HepG2 (cell line): Measurements from ENCODE around the gene POU2F2. TPM values are rescaled to one million over a fixed set of nuclear protein-coding genes. Genes with fewer than 3 reads are reported as not detected.

Experiments used
- ATAC-seq: fragments of 200-7000 bp; cut with Tn5 transposase; 3 replicates; pipeline ENCODE4 v1.9.1; 2020; ENCODE audit warnings: mild to moderate bottlenecking, moderate library complexity
- BruUV-seq: library from RNA; stranded (reverse); fragments of 400-500 nt; replicated peaks from 2 replicates; lab custom pipeline; 2021; lab: Mats Ljungman, UMichigan
- CTCF ChIA-PET: fragments of 300-600 bp; formaldehyde crosslinking; extraction: SDS; loops from one replicate; lab custom pipeline; 2021; ENCODE audit warnings: low total read pairs, inconsistent platforms, low intra/inter-chr PET ratio; lab: Yijun Ruan, JAX
- POLR2A ChIA-PET: fragments of 350-600 bp; sonication (Branson Sonifier 250); formaldehyde crosslinking; loops from one replicate; lab custom pipeline; 2020; ENCODE audit warnings: antibody characterized with exemption, inconsistent platforms; lab: Yijun Ruan, JAX
- DNase-seq: peaks from one replicate; pipeline ENCODE4 v3.0.0-alpha.2; 2015; ENCODE audit warnings: low spot score
- FAIRE-seq: peaks from 3 replicates; lab custom pipeline; 2011; peaks lifted over from hg19 to GRCh38; lab: Jason Lieb, UNC
- H2AFZ ChIP-seq: one replicate; pipeline ENCODE4 v1.6.1; 2011; ENCODE audit warnings: low read length, inconsistent platforms
- H3K27ac ChIP-seq: fragments of 300-600 bp; 3 replicates; pipeline ENCODE4 v1.8.0; 2011; ENCODE audit warnings: mixed run types, mild to moderate bottlenecking, mixed read lengths, low read length, inconsistent platforms; ENCODE audit not compliant: insufficient read depth; ENCODE audit errors: extremely low read length
- H3K27me3 ChIP-seq, 2 experiments: fragments of 200-600 bp in 1 of 2; 2 replicates in 1 of 2; 3 replicates in 1 of 2; pipeline versions ENCODE4 v1.6.0 to v1.8.0; 2011; ENCODE audit warnings: low read length in 2 of 2, mild to moderate bottlenecking in 2 of 2, moderate library complexity in 2 of 2, inconsistent platforms in 1 of 2; ENCODE audit not compliant: insufficient read depth in 2 of 2, control insufficient read depth in 1 of 2
- H3K36me3 ChIP-seq, 2 experiments: fragments of 200-600 bp in 1 of 2; replicated peaks in 1 of 2; 2 replicates in 1 of 2; 3 replicates in 1 of 2; pipeline versions ENCODE4 v1.5.1 to v1.8.0; 2011; ENCODE audit warnings: low read length in 2 of 2, inconsistent platforms in 1 of 2; ENCODE audit not compliant: insufficient read depth in 2 of 2, control insufficient read depth in 1 of 2
- H3K4me1 ChIP-seq: 2 replicates; pipeline ENCODE4 v1.5.1; 2012; ENCODE audit warnings: low read length, inconsistent platforms; ENCODE audit not compliant: insufficient read depth
- H3K4me2 ChIP-seq: 2 replicates; pipeline ENCODE4 v1.6.0; 2011; ENCODE audit warnings: low read depth, low read length, inconsistent platforms
- H3K4me3 ChIP-seq, 3 experiments: fragments of 200-600 bp in 1 of 3; sonication (generic), shearing (Covaris generic) in 1 of 3; replicated peaks in 1 of 3; 2 replicates each; pipeline ENCODE4 v1.5.1; 2011 to 2016; ENCODE audit warnings: low read length in 3 of 3, inconsistent platforms in 2 of 3, low read depth in 2 of 3, mild to moderate bottlenecking in 2 of 3, control low read depth in 1 of 3, mixed read lengths in 1 of 3; ENCODE audit not compliant: insufficient read depth in 1 of 3
- H3K79me2 ChIP-seq: one replicate; pipeline ENCODE4 v1.6.1; 2011; ENCODE audit warnings: low read length, inconsistent platforms; ENCODE audit not compliant: insufficient read depth
- H3K9ac ChIP-seq: 2 replicates; pipeline ENCODE4 v1.6.0; 2011; ENCODE audit warnings: mild to moderate bottlenecking, low read depth, low read length, inconsistent platforms; ENCODE audit not compliant: insufficient read depth
- H3K9me3 ChIP-seq: 2 replicates; pipeline ENCODE4 v1.5.1; 2012; ENCODE audit warnings: mild to moderate bottlenecking, low read length
- H4K20me1 ChIP-seq: 2 replicates; pipeline ENCODE4 v1.6.0; 2011; ENCODE audit warnings: inconsistent platforms, mild to moderate bottlenecking, low read length, moderate library complexity; ENCODE audit not compliant: insufficient read depth
- CTCF ChIP-seq: sonication (generic); formaldehyde crosslinking; IDR thresholded peaks from 2 replicates; pipeline ENCODE4 v1.5.0; 2020; ENCODE audit warnings: mild to moderate bottlenecking, missing genetic modification reagents, moderate library complexity
- HNRNPL ChIP-seq: fragments of 200-400 bp; formaldehyde crosslinking; IDR thresholded peaks from 2 replicates; pipeline ENCODE4 v1.6.1; 2017; ENCODE audit warnings: mild to moderate bottlenecking, low read depth, low read length
- KIAA2018 ChIP-seq: sonication (generic); formaldehyde crosslinking; IDR thresholded peaks from 2 replicates; pipeline ENCODE4 v1.5.0; 2020; ENCODE audit warnings: mild to moderate bottlenecking, missing genetic modification reagents, borderline replicate concordance
- RFXAP ChIP-seq: sonication (generic); formaldehyde crosslinking; IDR thresholded peaks from 2 replicates; pipeline ENCODE4 v1.4.0; 2020; ENCODE audit warnings: missing genetic modification reagents, borderline replicate concordance
- STAG1 ChIP-seq: sonication (generic); formaldehyde crosslinking; IDR thresholded peaks from 2 replicates; pipeline ENCODE4 v1.4.0; 2020; ENCODE audit warnings: missing genetic modification reagents
- XRCC5 ChIP-seq: fragments of 200-400 bp; formaldehyde crosslinking; optimal IDR thresholded peaks from 2 replicates; pipeline ENCODE3; 2017; ENCODE audit warnings: mild to moderate bottlenecking, low read length
- ZC3H4 ChIP-seq: sonication (generic); formaldehyde crosslinking; IDR thresholded peaks from 2 replicates; pipeline ENCODE4 v1.4.0; 2020; ENCODE audit warnings: missing genetic modification reagents, borderline replicate concordance
- ZNF780A ChIP-seq: sonication (generic); formaldehyde crosslinking; IDR thresholded peaks from 2 replicates; pipeline ENCODE4 v1.8.0; 2022; ENCODE audit warnings: mild to moderate bottlenecking, missing genetic modification reagents, moderate library complexity
- WGBS: methylation state at CpG from one replicate; pipeline ENCODE4 v1.1.6; 2017; ENCODE audit warnings: low lambda C conversion rate; 5-methylcytosine and 5-hydroxymethylcytosine counted together
- in situ Hi-C: cut with HindIII; loops from 2 replicates; pipeline ENCODE4 v1.10.0; 2017; ENCODE audit warnings: low pct_unique_long_range_greater_than_20kb; ENCODE audit not compliant: extremely low pct_ligation_motif_present
- intact Hi-C: fragments of 100-400 bp; cut with micrococcal nuclease; formaldehyde crosslinking; loops from one replicate; pipeline ENCODE4 v1.10.0; 2022; ENCODE audit not compliant: unreplicated experiment
- polyA plus RNA-seq, 8 experiments: library from polyadenylated mRNA; depleted of rRNA in 3 of 8; stranded (reverse) in 7 of 8; unstranded in 1 of 8; fragments of >200 nt; fragmentation: Illumina TruSeq in 4 of 8; extraction: Trizol in 4 of 8; gene quantifications; 2 replicates each; pipeline versions ENCODE4 v1.2.1 to v1.2.3, GENCODE V29; 2011 to 2016; ENCODE audit warnings: low read depth in 4 of 8, missing spikeins in 1 of 8, mixed read lengths in 1 of 8; ENCODE audit not compliant: insufficient read depth in 1 of 8
- total RNA-seq, 5 experiments: library from RNA; depleted of rRNA; stranded (reverse); fragments of >200 nt; fragmentation: Illumina TruSeq; extraction: Trizol; gene quantifications; 2 replicates each; pipeline ENCODE4 v1.2.3, GENCODE V29; 2016; ENCODE audit warnings: low read depth in 1 of 5

POU2F2 gene
- total and polyA plus RNA-seq, 2 of the 13 experiments (the other 11 are each of a cell fraction or from before 2014, with no cell fraction given) = 0.09 to 0.17 TPM

- Histone ChIP-seq H3K36me3 (no peaks in the 10 kb centered on the region), H4K20me1 (no peaks in the 10 kb centered on the region), H3K4me3 (no peak overlapping the region), H3K79me2 (no peaks in the 10 kb centered on the region), H3K4me2 (no peak overlapping the region), H3K4me1 (peaks cover 15% of the 10 kb centered on the region), H2AFZ (no peak overlapping the region), H3K9me3 (no peaks in the 10 kb centered on the region), H3K9ac (no peak overlapping the region), H3K27me3 (peaks cover 1 to 28% of the 10 kb centered on the region in 2 experiments; a peak in 4 of 5 replicates), H3K27ac (no peak overlapping the region)
- no peak for FAIRE-seq
- in situ Hi-C loops (no loop called here), intact Hi-C loops (no loop called here)
- CTCF ChIA-PET = no interaction called here
- POLR2A ChIA-PET = no interaction called here
- WGBS = 61% methylated on average over 2 of the region's 5 CpGs
- no TSS peak for BruUV-seq
- DNase-seq = no peak
- TF ChIP-seq KIAA2018 (CRISPR knock-in tag) (no peak), RFXAP (CRISPR knock-in tag) (no peak), CTCF (CRISPR knock-in tag) (peak; percentile 73), STAG1 (CRISPR knock-in tag) (peak; percentile 24), ZNF780A (CRISPR knock-in tag) (no peak), ZC3H4 (CRISPR knock-in tag) (no peak), XRCC5 (peak; percentile 54), HNRNPL (peak; percentile 91)
- peak; percentile 44; the same call in 2 of the 3 replicates for ATAC-seq
These were observed 39.9 kb downstream of the POU2F2 start for GRCh38 chr19:42092350-42092749.
